ENCODE measurements around the gene GLDC.

- TF ChIP-seq, protein P1, sequence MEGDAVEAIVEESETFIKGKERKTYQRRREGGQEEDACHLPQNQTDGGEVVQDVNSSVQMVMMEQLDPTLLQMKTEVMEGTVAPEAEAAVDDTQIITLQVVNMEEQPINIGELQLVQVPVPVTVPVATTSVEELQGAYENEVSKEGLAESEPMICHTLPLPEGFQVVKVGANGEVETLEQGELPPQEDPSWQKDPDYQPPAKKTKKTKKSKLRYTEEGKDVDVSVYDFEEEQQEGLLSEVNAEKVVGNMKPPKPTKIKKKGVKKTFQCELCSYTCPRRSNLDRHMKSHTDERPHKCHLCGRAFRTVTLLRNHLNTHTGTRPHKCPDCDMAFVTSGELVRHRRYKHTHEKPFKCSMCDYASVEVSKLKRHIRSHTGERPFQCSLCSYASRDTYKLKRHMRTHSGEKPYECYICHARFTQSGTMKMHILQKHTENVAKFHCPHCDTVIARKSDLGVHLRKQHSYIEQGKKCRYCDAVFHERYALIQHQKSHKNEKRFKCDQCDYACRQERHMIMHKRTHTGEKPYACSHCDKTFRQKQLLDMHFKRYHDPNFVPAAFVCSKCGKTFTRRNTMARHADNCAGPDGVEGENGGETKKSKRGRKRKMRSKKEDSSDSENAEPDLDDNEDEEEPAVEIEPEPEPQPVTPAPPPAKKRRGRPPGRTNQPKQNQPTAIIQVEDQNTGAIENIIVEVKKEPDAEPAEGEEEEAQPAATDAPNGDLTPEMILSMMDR (conservative IDR thresholded peaks at IDR 0.05; ENCODE audit: low read length) = no peak
- no peak for TF ChIP-seq EZH2phosphoT487 (IDR thresholded peaks at IDR 0.05; ENCODE audit: borderline replicate concordance, low read depth, low read length)
Observed at GRCh38 chr9:6680797-6681146, 35.2 kb upstream of the GLDC start.

All from OCI-LY7 (cell line).